Erythroblast (primary cell): Measurements from ENCODE around the gene GKN1.

Experiments
- GATA1 ChIP-seq: IDR thresholded peaks from 2 replicates; pipeline ENCODE4 v1.6.1; 2011; ENCODE audit warnings: low read depth, mild to moderate bottlenecking, control low read depth, low read length, moderate library complexity
- POLR2A ChIP-seq: IDR thresholded peaks from 2 replicates; pipeline ENCODE4 v1.6.1; 2011; ENCODE audit warnings: mild to moderate bottlenecking, low read length

GRCh38 chr2:69012310-69013141 lies 38.1 kb downstream of the GKN1 start:
- no peak for TF ChIP-seq POLR2A
- TF ChIP-seq GATA1: no peak
